IPS-11a (cell line): Measurements from ENCODE around the gene NCAPD2.
A peak's percentile ranks its signal among the peaks of the same experiment; 100 is the strongest.
"Not testable (repeated sequence)": the region's sequence is repeated elsewhere in the genome, so short reads cannot be mapped to it uniquely, and the experiment has no call there.

Experiments used
- H3K4me3 ChIP-seq: one replicate; pipeline ENCODE4 v1.5.1; 2013; ENCODE audit warnings: low read depth, low read length, control low read depth

Gene NCAPD2

GRCh38 chr12:6548966-6549683 is 55.2 kb downstream of the NCAPD2 start:
- no peak overlapping the region for H3K4me3 ChIP-seq

GRCh38 chr12:6549684-6550151 is 55.8 kb downstream of the NCAPD2 start:
- no peak overlapping the region for H3K4me3 ChIP-seq

DNA sequence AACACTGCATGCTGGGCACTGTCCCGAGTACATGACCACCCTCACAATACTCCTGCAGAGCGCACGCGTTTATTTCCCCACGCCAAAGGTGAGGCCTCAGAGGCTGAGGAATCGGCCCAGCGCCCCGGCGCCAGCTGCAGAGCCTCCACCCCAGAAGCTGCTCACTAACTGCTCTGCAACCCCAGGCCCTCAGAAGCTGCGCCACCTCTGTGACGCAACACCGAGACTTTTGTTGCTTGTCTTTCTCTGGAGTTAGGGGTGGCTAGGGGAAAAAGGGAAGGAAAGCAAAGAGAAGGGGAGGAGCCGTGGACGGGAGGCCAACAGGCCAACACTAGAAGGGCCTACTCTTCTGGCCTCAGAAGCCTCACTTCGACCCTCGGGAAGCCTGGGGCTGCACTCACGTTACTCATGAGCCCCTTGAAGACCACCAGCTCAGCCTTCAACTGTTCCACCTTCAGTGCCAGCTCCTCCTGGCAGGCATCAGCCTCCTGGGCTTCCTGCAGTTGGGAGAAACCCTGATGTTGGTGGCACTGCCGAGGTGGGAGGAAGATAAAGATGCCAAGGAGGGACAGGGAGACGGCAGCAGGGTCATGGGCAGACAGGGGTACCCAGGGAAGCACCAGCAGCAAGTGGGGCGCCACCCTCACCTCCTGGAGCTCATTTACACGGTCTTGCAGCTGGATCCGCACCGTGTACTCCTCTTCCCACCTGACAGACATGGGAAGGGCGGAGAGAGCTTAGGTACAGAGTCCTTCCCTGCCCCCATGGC is 56.6 kb downstream of the NCAPD2 start:
- no peak overlapping the region for H3K4me3 ChIP-seq

- H3K4me3 ChIP-seq, result no peak overlapping the region
Measured at GRCh38 chr12:6551063-6551461, 57.2 kb downstream of the NCAPD2 start.

DNA sequence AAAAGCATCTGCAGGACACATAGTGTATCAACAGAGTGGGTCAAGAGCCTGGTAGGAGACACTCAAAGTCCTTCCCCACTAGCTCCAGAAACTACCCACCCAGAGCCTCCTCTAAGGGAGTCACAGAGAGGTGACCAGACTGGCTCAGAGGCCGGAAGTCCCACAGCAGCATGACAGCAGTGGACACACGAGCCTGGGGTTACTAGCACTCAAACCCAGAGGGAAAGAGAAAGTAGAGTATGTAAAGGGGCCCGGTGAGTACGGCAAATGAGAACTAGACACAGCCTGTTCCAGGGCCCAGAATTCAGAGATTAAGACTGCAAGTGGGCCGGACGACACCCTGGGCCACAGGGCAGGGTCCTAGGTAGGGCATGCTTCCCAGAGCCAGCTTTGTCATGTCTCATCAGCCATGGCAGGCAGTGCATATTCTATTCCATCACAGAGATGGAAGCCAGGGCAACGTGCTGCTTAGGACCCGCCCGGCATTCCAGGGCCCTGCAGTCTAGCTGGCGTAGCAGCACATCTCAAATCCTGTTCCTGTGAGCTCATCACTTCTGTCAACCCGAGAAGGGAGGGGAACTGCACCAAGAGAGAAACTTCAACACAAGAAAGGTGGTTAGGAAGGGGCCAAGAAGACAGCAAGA is 57.7 kb downstream of the NCAPD2 start:
- no peak overlapping the region for H3K4me3 ChIP-seq

GRCh38 chr12:6552140-6552551 is 58.2 kb downstream of the NCAPD2 start:
- no peak overlapping the region for H3K4me3 ChIP-seq

GRCh38 chr12:6553051-6553868 is 59.4 kb downstream of the NCAPD2 start:
- no peak overlapping the region for H3K4me3 ChIP-seq

- peak overlapping the region; percentile 77 for H3K4me3 ChIP-seq
Measured at GRCh38 chr12:6554168-6555017, 60.5 kb downstream of the NCAPD2 start.

DNA sequence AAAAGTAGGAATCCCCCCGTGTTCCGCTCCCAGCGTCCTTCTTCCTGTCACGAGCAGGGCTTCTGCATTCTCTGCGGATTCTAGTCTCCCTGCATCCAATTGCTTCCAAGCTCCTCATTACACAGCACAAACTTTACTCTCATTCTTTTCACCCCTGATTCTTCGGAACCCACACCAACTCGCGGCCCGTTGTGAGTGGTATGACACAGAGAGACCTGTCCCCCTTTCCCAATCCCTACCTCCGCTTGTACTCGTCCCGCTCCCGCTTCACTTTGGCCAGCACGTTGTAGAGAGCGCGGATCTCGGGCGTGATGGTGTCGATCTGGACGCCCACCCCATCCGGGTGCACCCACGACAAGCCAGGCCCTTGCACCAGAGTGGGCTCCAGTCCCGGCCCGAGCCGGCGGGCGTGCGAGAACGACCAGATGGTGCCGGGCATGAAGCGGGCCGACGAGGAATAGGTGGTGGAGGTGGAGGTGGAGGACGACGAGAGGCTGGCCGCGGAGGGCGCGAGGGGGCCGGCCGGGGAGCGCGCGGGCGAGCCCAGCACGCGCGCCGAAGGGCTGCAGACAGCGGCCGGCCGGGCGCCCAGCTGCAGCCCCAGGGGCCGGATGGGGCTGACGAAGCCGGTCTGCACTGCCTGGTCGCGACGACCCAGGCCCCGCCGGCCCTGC is 61.3 kb downstream of the NCAPD2 start:
- H3K4me3 ChIP-seq, result peak overlapping the region; percentile 77

- H3K4me3 ChIP-seq, result not testable (repeated sequence)
Measured at GRCh38 chr12:6556496-6556817, 62.6 kb downstream of the NCAPD2 start.

GRCh38 chr12:6556857-6557256 is 63.0 kb downstream of the NCAPD2 start:
- H3K4me3 ChIP-seq, result no peak overlapping the region

GRCh38 chr12:6558014-6558760 is 64.3 kb downstream of the NCAPD2 start:
- H3K4me3 ChIP-seq, result not testable (repeated sequence)

DNA sequence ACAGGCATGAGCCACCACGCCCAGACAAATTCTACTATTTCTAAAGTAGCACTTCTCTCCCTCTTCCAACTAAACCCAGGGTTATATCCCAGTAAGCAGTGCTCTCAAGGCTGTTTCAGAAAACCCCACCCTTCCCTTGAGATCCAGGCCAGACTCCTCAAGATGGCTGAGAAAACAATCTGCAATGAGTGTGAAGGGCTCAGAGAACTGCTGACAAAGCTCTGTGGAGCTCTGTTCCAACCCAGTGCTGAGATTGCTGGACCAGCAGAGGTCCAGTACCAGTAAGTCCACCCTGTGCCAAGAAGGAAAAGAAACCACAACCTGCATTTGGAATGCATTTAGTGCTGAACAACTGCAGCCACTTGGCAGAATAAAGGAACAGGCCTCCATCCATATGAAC is 65.6 kb downstream of the NCAPD2 start:
- no peak overlapping the region for H3K4me3 ChIP-seq

DNA sequence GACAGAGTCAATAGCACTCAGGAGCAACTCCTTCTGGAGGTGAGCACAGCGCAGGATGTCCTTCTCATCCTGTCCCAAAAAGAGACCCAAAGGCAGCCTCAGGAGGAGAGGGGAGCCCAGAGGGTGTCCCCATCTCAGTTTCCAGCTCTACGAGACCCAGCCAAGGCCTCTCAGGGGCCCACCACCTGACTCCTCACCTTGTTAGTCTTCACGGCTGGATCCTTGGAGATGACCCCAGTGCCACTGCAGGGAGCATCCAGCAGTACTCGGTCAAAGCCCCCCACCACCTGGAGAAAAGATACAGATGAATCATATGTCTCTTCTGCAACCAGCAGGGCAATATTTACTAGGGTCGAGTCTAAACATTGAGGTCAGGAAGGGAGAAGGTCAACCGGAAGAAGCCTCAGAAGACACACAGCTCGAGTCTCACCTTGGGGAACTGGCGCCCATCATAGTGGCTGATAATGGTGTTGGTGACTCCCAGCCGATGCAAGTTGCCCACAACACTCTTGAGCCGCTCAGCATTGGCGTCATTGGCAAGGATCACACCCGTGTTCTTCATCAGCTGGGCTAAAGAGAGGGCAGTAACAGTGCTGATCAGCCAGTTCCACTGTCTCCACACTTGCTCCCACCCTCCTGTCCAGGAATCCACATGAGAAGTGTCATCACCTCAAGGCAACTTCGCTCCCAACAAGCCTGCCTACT is 66.8 kb downstream of the NCAPD2 start:
- no peak overlapping the region for H3K4me3 ChIP-seq

DNA sequence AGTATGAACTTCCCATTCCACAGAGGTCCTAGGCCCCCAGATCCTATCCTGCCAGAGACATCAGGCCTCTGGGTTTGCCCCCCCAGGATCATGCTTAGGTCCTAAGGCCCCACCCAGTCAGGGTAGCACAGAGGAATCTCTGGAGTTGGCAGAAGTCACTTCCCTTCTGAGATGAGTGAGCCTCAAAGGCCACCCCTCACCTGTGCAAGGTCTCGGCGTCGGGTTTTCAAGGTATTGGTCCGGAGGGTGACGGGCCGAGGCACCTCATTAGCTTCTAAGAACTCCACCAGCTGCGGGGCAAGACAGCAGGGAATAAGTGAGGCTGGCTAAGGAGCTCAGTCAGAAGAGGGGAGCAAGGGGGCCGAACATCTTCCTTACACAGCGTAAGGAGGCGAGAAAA is 69.0 kb downstream of the NCAPD2 start:
- no peak overlapping the region for H3K4me3 ChIP-seq

DNA sequence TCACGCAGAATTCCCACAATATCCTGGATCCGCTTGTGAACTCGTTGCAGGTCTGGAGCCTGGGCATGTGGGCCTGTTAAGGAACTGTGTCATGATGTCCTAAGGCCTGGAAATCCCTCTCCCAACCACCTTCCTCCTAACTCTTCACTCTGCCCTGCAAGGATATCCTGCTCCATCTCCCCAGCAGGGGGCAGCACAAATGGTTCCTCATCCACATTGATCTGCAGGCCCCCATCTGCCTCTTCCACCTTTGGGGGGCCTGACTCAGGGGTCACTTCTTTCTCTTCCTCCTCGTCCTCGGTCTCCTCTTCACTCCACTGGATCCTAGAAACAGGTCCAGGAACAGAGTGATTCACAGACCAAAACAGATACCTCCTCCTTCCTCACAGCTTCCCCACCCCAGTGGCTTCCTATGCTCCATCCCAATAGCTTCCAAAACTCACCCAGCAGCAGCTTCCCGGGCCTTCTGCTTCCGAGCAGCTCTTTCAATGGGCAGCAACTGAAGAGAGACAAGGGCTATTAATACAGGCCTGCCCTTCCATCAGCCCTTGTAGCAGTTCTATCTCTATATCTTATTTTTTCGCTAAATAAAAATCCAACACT is 69.6 kb downstream of the NCAPD2 start:
- no peak overlapping the region for H3K4me3 ChIP-seq

DNA sequence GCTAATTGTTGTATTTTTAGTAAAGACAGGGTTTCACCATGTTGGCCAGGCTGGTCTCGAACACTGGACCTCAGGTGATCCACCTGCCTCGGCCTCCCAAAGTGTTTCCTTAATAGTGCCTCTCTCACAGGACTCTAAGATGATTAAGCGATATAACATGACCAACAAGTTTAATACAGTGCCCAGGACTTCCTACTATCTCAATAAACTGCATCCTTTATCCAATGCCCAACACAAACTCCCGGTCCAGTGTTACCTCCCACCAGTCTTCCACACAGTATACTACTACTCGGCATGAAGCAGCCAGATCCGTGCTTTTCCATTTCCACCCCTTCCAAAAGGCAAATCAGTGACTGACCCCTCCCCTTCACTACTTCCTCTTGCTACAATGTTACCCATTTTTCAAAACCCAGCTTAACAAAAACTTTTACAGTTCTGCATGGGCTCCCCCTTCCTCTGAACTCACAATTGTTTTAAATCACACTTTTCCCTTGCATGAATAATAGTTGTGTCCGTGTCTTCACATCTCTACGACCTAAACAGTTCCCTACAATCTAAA is 73.3 kb downstream of the NCAPD2 start:
- peak overlapping the region; percentile 99 for H3K4me3 ChIP-seq

DNA sequence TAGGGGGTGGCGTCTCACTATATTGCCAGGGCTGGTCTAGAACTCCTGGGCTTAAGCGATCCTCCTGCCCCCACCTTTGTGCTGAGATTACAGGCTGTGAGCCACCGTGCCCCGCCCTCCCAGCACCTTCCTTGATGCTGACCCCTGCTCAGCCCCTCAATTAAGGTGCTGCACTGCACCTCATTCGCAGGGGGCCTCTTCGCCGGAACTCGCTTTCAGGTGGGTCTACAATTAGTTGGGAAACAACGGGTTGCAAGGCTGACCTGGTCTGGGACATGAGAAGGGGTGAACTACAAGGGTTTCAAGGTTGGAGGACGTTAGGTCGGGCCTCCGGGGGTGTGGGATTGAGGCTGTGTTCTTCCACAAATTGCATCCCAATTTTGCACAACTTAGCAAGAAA is 75.4 kb downstream of the NCAPD2 start:
- H3K4me3 ChIP-seq, result no peak overlapping the region
